GM12875 (cell line): ENCODE results near the gene POLR3G.
A peak's percentile ranks its signal among the peaks of the same experiment; 100 is the strongest.

Experiments used
- H3K4me3 ChIP-seq: one replicate; pipeline ENCODE4 v1.5.1; 2011; ENCODE audit warnings: low read depth, low read length, control low read depth
- TF ChIP-seq, protein P1 (sequence below): IDR thresholded peaks from 2 replicates; pipeline ENCODE4 v1.5.1; 2011; ENCODE audit warnings: low read depth, mild to moderate bottlenecking, control low read depth, inconsistent platforms, low read length, moderate library complexity, borderline replicate concordance; ENCODE audit not compliant: insufficient read depth

The POLR3G gene

DNA sequence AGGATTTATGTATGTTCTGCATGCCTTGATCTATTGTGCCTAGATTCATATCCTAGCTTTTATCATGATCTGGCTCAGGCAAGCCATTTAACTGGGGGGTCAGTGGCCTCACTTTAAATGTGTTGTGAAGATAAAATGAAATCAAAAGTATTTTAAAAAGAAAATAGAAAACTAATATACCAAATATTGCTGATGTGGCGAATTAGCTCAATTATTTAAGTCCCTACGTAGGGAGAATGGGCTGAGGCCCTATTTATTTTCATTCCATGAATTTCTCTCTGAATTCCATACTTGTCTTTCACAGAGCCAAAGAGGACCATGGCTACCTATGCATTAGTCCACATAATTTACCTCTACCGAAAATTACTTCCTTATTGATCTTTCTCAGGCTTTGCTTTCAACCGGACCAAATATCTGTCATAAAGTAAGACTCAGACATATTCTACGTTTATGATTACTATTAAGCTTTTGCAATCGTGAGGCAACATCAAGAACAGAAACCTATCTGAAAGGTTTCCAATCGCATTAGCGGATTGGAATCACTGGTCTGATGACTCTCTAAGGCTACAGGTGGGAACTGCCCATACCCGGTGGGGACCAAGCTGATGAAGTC lies 1.8 kb upstream of the POLR3G start:
- H3K4me3 ChIP-seq = peak overlapping the region; percentile 82
- TF ChIP-seq, protein P1, sequence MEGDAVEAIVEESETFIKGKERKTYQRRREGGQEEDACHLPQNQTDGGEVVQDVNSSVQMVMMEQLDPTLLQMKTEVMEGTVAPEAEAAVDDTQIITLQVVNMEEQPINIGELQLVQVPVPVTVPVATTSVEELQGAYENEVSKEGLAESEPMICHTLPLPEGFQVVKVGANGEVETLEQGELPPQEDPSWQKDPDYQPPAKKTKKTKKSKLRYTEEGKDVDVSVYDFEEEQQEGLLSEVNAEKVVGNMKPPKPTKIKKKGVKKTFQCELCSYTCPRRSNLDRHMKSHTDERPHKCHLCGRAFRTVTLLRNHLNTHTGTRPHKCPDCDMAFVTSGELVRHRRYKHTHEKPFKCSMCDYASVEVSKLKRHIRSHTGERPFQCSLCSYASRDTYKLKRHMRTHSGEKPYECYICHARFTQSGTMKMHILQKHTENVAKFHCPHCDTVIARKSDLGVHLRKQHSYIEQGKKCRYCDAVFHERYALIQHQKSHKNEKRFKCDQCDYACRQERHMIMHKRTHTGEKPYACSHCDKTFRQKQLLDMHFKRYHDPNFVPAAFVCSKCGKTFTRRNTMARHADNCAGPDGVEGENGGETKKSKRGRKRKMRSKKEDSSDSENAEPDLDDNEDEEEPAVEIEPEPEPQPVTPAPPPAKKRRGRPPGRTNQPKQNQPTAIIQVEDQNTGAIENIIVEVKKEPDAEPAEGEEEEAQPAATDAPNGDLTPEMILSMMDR = no peak

DNA sequence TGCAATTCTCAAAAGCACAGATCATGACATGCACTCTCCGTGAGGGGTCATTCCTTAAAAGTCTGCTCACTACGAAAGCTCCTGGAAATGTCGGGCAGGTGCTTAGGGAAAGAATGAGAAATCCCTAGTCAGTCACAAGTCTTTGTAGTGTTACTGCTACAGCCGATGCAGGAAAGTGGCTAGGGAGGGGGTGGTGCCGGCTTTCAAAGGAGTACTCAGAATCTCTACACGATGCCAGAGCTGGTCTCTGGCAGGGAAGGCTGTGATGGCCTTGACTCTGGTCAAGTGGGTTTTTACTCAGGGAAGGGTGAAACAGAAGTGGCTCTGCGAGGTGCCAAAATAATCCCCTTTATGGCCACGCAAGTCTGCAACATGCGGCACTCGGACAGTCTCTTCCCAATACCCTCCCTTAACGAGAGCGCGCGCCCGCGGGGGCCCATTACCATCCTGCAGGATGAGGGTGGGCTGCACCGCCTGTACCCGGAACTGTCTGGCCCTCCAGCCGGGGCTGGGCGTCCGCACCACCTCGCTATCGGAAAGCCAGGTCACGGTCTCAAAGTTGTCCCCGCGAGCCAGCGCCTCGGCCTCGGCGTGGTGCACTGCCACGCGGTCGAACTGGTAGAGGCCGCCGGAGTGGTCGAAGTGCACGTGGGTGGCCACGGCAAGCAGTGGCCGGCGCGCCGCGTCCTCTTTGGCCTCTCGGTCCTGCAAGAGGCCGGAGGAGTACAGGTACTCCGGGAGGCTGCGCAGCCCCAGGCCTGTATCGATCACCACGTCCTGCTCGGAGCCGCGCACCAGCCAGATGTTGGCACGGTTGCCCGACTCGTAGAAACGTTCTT lies 1.0 kb upstream of the POLR3G start:
- peak overlapping the region; percentile 82 for H3K4me3 ChIP-seq
- TF ChIP-seq, protein P1 = no peak

DNA sequence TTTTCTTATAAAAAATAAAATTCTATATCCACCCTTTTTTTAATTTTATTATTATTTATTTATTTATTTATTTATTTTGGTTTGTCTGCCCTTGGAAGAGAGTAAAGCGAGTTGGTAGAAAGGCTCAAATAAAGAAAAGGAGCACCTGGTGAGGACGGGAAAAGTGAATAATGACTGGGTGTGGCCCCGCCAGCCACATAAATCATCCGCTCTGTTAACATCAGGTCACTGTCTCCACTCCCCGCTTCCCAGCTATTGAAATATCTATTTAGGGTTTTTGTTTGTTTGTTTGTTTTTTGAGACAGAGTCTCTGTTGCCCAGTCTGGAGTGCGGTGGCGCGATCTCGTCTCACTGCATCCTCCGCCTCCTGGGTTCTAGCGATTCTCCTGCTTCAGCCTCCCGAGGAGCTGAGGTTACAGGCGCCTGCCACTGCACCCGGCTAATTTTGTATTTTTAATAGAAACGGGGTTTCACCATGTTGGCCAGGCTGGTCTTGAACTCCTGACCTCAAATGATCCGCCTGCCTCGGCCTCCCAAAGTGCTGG lies 844 bp downstream of the POLR3G start:
- TF ChIP-seq, protein P1 = no peak
- H3K4me3 ChIP-seq = peak overlapping the region; percentile 82

DNA sequence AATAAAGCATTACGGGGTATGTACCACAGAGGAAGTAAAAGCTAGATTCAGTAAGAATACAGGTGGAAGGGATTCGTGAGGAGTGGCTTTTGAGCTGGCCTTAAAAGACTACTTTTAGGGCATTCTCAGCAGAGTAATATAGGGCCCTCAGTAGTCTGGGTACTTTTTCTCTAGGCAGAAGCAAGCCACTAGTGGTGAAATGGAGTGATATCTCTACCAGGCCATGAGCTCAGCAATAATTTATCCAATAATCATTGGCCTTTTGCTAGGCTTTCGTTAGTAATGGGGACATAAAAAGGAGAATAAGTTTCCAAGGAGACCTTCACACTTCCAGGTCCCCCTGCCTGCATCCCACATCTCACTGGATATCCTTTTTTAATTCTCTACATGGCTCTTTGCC lies 1.7 kb downstream of the POLR3G start:
- H3K4me3 ChIP-seq = no peak overlapping the region
- TF ChIP-seq, protein P1 = no peak

DNA sequence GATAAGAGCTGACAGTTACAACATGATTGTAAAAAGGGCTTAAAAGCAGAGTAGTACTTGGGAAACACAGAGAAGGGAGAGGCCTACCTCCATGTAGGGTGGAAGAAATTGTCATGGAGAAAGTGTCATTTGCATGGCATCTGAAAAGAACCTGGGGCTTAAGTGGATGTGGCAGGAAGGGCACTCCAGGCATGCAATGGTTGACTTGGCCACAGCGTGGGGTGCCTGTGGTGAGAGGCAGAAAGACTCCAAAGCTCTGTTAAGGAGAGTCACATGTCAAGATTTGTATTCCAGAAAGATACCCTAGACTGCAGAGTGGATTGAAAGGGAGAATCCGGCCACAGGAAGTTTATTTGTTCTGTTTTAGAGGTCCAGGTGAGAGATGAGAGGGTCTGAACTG lies 2.4 kb downstream of the POLR3G start:
- H3K4me3 ChIP-seq = no peak overlapping the region

DNA sequence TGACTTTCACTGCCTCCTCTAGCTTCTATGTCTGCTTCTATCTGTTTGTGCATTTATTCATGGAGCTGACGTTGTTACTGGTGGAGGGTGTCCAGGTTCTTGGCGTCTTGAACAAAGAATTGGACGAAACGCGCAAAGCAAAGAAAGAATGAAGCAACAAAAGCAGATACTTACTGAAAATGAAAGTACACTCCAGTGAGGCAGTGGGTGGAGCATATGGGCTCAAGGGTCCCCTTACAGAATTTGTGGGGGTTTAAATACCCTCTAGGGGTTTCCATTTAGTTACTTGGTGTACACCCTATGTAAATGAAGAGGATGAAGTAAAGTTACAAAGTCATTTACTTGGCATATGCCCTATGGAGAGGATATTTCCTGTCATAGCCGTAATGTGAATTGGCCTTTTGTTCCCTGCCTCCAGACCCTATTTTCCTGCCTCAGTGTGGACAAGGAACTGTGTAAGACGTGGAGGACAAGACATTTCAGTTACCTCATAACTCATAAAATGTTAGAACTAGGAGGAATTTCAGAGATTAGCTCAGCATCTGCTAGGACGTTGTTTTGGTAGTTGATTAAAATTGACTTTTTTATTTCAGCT lies 3.1 kb downstream of the POLR3G start:
- no peak overlapping the region for H3K4me3 ChIP-seq
- TF ChIP-seq, protein P1 = no peak

More for the DNA sequence above, 2.4 kb downstream of the POLR3G start:
- TF ChIP-seq, protein P1 = no peak
